Measurements from ENCODE around the gene AVPR2. TPM values are rescaled to one million over a fixed set of nuclear protein-coding genes. Genes with fewer than 3 reads are reported as not detected.

The AVPR2 gene
- total RNA-seq, 4 donors from 2014 or later = 0.78 to 2.4 (median 1.5) TPM

GRCh38 chrX:153865685-153866084, 38.8 kb upstream of the AVPR2 start:
- peaks cover 5% of the 10 kb centered on the region for H3K27me3 ChIP-seq
- H3K36me3 ChIP-seq = no peaks in the 10 kb centered on the region
- no peak for TF ChIP-seq POLR2A (IDR thresholded peaks at IDR 0.05)
- no peak for TF ChIP-seq CTCF (IDR thresholded peaks at IDR 0.05)
- no peak for TF ChIP-seq POLR2AphosphoS5 (IDR thresholded peaks at IDR 0.05)
- TF ChIP-seq EP300 (IDR thresholded peaks at IDR 0.05) = no peak
- no peak overlapping the region for H3K27ac ChIP-seq
- H3K4me3 ChIP-seq = no peak overlapping the region
- DNase-seq (ENCODE audit: low spot score in 2 of 2) = no peak
- H3K9me3 ChIP-seq = no peaks in the 10 kb centered on the region
- H3K4me1 ChIP-seq = no peaks in the 10 kb centered on the region
- WGBS = 96% methylated on average over 9 of the region's 9 CpGs

GRCh38 chrX:153866302-153867019, 38.0 kb upstream of the AVPR2 start:
- Histone ChIP-seq H3K27me3 (peaks cover 11% of the 10 kb centered on the region), H3K9me3 (no peaks in the 10 kb centered on the region), H3K4me3 (no peak overlapping the region), H3K36me3 (no peaks in the 10 kb centered on the region), H3K4me1 (no peaks in the 10 kb centered on the region), H3K27ac (no peak overlapping the region)
- 71% methylated on average over 11 of the region's 22 CpGs for WGBS
- TF ChIP-seq EP300 (IDR thresholded peaks at IDR 0.05) = no peak
- no peak for TF ChIP-seq CTCF (IDR thresholded peaks at IDR 0.05)
- no peak for TF ChIP-seq POLR2A (IDR thresholded peaks at IDR 0.05)
- TF ChIP-seq POLR2AphosphoS5 (IDR thresholded peaks at IDR 0.05) = no peak
- no peak for DNase-seq (ENCODE audit: low spot score in 2 of 2)

- no peak overlapping the region for H3K4me3 ChIP-seq
- no peak overlapping the region for H3K27ac ChIP-seq
- DNase-seq (ENCODE audit: low spot score in 2 of 2) = no peak
- no peaks in the 10 kb centered on the region for H3K4me1 ChIP-seq
- H3K27me3 ChIP-seq = peaks cover 12% of the 10 kb centered on the region
- no peaks in the 10 kb centered on the region for H3K9me3 ChIP-seq
- WGBS = 77% methylated on average over 6 of the region's 9 CpGs
- H3K36me3 ChIP-seq = no peaks in the 10 kb centered on the region
- TF ChIP-seq POLR2AphosphoS5 (IDR thresholded peaks at IDR 0.05) (no peak), POLR2A (IDR thresholded peaks at IDR 0.05) (no peak), EP300 (IDR thresholded peaks at IDR 0.05) (no peak), CTCF (IDR thresholded peaks at IDR 0.05) (no peak)
Observed at GRCh38 chrX:153867139-153867538, 37.3 kb upstream of the AVPR2 start.

GRCh38 chrX:153867671-153868070, 36.8 kb upstream of the AVPR2 start:
- no peak for TF ChIP-seq EP300 (IDR thresholded peaks at IDR 0.05)
- TF ChIP-seq POLR2AphosphoS5 (IDR thresholded peaks at IDR 0.05) = no peak
- TF ChIP-seq POLR2A (IDR thresholded peaks at IDR 0.05) = no peak
- peaks cover 10% of the 10 kb centered on the region for H3K27me3 ChIP-seq
- no peaks in the 10 kb centered on the region for H3K4me1 ChIP-seq
- H3K4me3 ChIP-seq = no peak overlapping the region
- H3K9me3 ChIP-seq = no peaks in the 10 kb centered on the region
- no peaks in the 10 kb centered on the region for H3K36me3 ChIP-seq
- 100% methylated on average over 1 of the region's 13 CpGs for WGBS
- no peak overlapping the region for H3K27ac ChIP-seq
- no peak for DNase-seq (ENCODE audit: low spot score in 2 of 2)

GRCh38 chrX:153868576-153869472, 35.6 kb upstream of the AVPR2 start:
- peaks cover 10% of the 10 kb centered on the region for H3K27me3 ChIP-seq
- H3K4me3 ChIP-seq = no peak overlapping the region
- no peaks in the 10 kb centered on the region for H3K9me3 ChIP-seq
- 92% methylated on average over 10 of the region's 26 CpGs for WGBS
- H3K36me3 ChIP-seq = no peaks in the 10 kb centered on the region
- H3K4me1 ChIP-seq = no peaks in the 10 kb centered on the region
- TF ChIP-seq CTCF (IDR thresholded peaks at IDR 0.05) (no peak), POLR2A (IDR thresholded peaks at IDR 0.05) (no peak), POLR2AphosphoS5 (IDR thresholded peaks at IDR 0.05) (no peak), EP300 (IDR thresholded peaks at IDR 0.05) (no peak)
- DNase-seq (ENCODE audit: low spot score in 2 of 2) = no peak
- no peak overlapping the region for H3K27ac ChIP-seq
